Stomach (tissue), 9 donors: ENCODE results near the gene ARID1B. TPM values are rescaled to one million over a fixed set of nuclear protein-coding genes. Genes with fewer than 3 reads are reported as not detected.

ENCODE experiments used
- DNase-seq, 2 donors: peaks; one replicate each; pipeline versions ENCODE4 v3.0.0 to v3.0.0-alpha.2; 2013 to 2019
- H3K27ac ChIP-seq, 5 donors: fragments of 200-600 bp in 4 of 5; sonication (generic) in 4 of 5; one replicate each; pipeline ENCODE4 v1.5.1; 2013 to 2019; ENCODE audit warnings: mild to moderate bottlenecking in 1 of 5, moderate library complexity in 1 of 5
- H3K27me3 ChIP-seq, 3 donors: fragments of 200-600 bp; sonication (generic); one replicate each; pipeline ENCODE4 v1.5.1; 2017 to 2019; ENCODE audit warnings: mixed run types in 1 of 3
- H3K36me3 ChIP-seq, 4 donors: fragments of 200-600 bp; sonication (generic); 1 replicate in 3 of 4; 2 replicates in 1 of 4; pipeline ENCODE4 v1.5.1; 2016 to 2019
- H3K4me1 ChIP-seq, 4 donors: fragments of 200-600 bp; sonication (generic); one replicate each; pipeline ENCODE4 v1.5.1; 2016 to 2019
- H3K4me3 ChIP-seq, 4 donors: fragments of 200-600 bp; sonication (generic) in 3 of 4; one replicate each; pipeline ENCODE4 v1.5.1; 2016 to 2019; ENCODE audit warnings: mild to moderate bottlenecking in 1 of 4
- H3K9me3 ChIP-seq, 4 donors: fragments of 200-600 bp; sonication (generic); one replicate each; pipeline ENCODE4 v1.5.1; 2016 to 2019
- CTCF ChIP-seq, 7 experiments: fragments of 450-650 bp in 4 of 7; fragments of 200-600 bp in 3 of 7; sonication (generic) in 3 of 7; IDR thresholded peaks; one replicate each; pipeline ENCODE4 v1.5.1; 2016 to 2019; ENCODE audit warnings: antibody characterized with exemption in 7 of 7, control low read depth in 2 of 7, mild to moderate bottlenecking in 1 of 7
- EP300 ChIP-seq: sonication (generic); formaldehyde crosslinking; IDR thresholded peaks from one replicate; pipeline ENCODE4 v1.6.1; 2017; ENCODE audit warnings: antibody characterized with exemption
- POLR2A ChIP-seq, 4 donors: fragments of 450-650 bp; IDR thresholded peaks; one replicate each; pipeline ENCODE4 v1.6.1; 2016; ENCODE audit warnings: antibody characterized with exemption in 4 of 4, control low read depth in 2 of 4, mild to moderate bottlenecking in 1 of 4, moderate library complexity in 1 of 4
- POLR2AphosphoS5 ChIP-seq, 3 donors: sonication (generic); formaldehyde crosslinking; IDR thresholded peaks; one replicate each; pipeline ENCODE4 v1.6.1; 2016; ENCODE audit warnings: antibody characterized with exemption in 3 of 3
- WGBS, 5 donors: extraction: QIAGEN DNeasy Blood & Tissue Kit in 3 of 5; methylation state at CpG; one replicate each; pipeline versions ENCODE4 v1.1.5 to v1.1.7; 2013 to 2018; 5-methylcytosine and 5-hydroxymethylcytosine counted together
- intact Hi-C: fragments of 100-400 bp; cut with DNase I; formaldehyde crosslinking; loops from one replicate; pipeline ENCODE4 v1.15.1; 2023; ENCODE audit warnings: low total_unique reads
- polyA plus RNA-seq, 3 donors: library from polyadenylated mRNA; stranded (reverse); fragments of 200-250 nt; gene quantifications; one replicate each; pipeline ENCODE4 v1.2.3, GENCODE V29; 2013
- total RNA-seq, 5 donors: library from RNA; depleted of rRNA; stranded (reverse); fragments of >200 nt; gene quantifications; one replicate each; pipeline versions ENCODE4 v1.1.0 to v1.2.3, GENCODE V29; 2014 to 2016
- donor health status: healthy with polysubstance abuse.
- donor health status: Bipolar disorder and iron deficiency.
- donor health status: healthy.

The ARID1B gene
- total and polyA plus RNA-seq, 8 donors, result 8.8 to 183 (median 48.3) TPM

- Histone ChIP-seq H3K4me3 (no peak overlapping the region), H3K9me3 (no peaks in the 10 kb centered on the region), H3K27me3 (no peaks in the 10 kb centered on the region), H3K4me1 (peaks cover 0 to 16% (median 6%) of the 10 kb centered on the region in 4 donors), H3K27ac (no peak overlapping the region), H3K36me3 (peaks cover 0 to 3% (median 0%) of the 10 kb centered on the region in 4 donors)
- intact Hi-C loops, result no loop called here
- DNase-seq, result no peak
- TF ChIP-seq EP300 (no peak), CTCF (IDR thresholded peaks at IDR 0.05) (no peak), POLR2AphosphoS5 (IDR thresholded peaks at IDR 0.05) (no peak), POLR2A (IDR thresholded peaks at IDR 0.05) (no peak)
- WGBS, 5 donors, result 84 to 89% (median 85%) methylated on average over 10 of the region's 10 CpGs
These were observed 343.5 kb downstream of the ARID1B start for GRCh38 chr6:157120534-157121232.

GRCh38 chr6:157121897-157122296 lies 344.7 kb downstream of the ARID1B start:
- no peak overlapping the region for H3K27ac ChIP-seq
- no peak for DNase-seq
- intact Hi-C loops, result no loop called here
- WGBS, 5 donors, result 92 to 97% (median 96%) methylated on average over 6 of the region's 6 CpGs
- no peak overlapping the region for H3K4me3 ChIP-seq
- no peaks in the 10 kb centered on the region for H3K27me3 ChIP-seq
- H3K9me3 ChIP-seq, result no peaks in the 10 kb centered on the region
- H3K36me3 ChIP-seq, result peaks cover 0 to 3% (median 0%) of the 10 kb centered on the region in 4 donors
- TF ChIP-seq POLR2A (IDR thresholded peaks at IDR 0.05), result no peak
- no peak for TF ChIP-seq EP300
- no peak for TF ChIP-seq CTCF (IDR thresholded peaks at IDR 0.05)
- no peak for TF ChIP-seq POLR2AphosphoS5 (IDR thresholded peaks at IDR 0.05)
- peaks cover 0 to 27% (median 14%) of the 10 kb centered on the region in 4 donors for H3K4me1 ChIP-seq

GRCh38 chr6:157123234-157123633 lies 346.1 kb downstream of the ARID1B start:
- TF ChIP-seq CTCF (IDR thresholded peaks at IDR 0.05) (no peak), EP300 (no peak), POLR2A (IDR thresholded peaks at IDR 0.05) (no peak), POLR2AphosphoS5 (IDR thresholded peaks at IDR 0.05) (no peak)

GRCh38 chr6:157124485-157125254 lies 347.5 kb downstream of the ARID1B start:
- Histone ChIP-seq H3K4me3 (no peak overlapping the region), H3K27ac (no peak overlapping the region), H3K27me3 (no peaks in the 10 kb centered on the region), H3K4me1 (peaks cover 5 to 38% (median 22%) of the 10 kb centered on the region in 4 donors), H3K9me3 (no peaks in the 10 kb centered on the region), H3K36me3 (no peaks in the 10 kb centered on the region)
- no peak for DNase-seq
- 84 to 93% (median 87%) methylated on average over 5 of the region's 5 CpGs for WGBS, 5 donors
- TF ChIP-seq POLR2A (IDR thresholded peaks at IDR 0.05) (no peak), EP300 (no peak), POLR2AphosphoS5 (IDR thresholded peaks at IDR 0.05) (no peak), CTCF (IDR thresholded peaks at IDR 0.05) (no peak)
- intact Hi-C loops, result no loop called here

More at GRCh38 chr6:157123234-157123633, 346.1 kb downstream of the ARID1B start:
- no peak for DNase-seq
- no peaks in the 10 kb centered on the region for H3K36me3 ChIP-seq
- H3K4me1 ChIP-seq, result peaks cover 0 to 24% (median 12%) of the 10 kb centered on the region in 4 donors
- H3K27ac ChIP-seq, result peak overlapping the region in 1 of 5 donors; percentile 9
- no peaks in the 10 kb centered on the region for H3K27me3 ChIP-seq
- intact Hi-C loops, result no loop called here
- WGBS, 5 donors, result 25 to 58% (median 41%) methylated on average over 6 of the region's 6 CpGs
- no peak overlapping the region for H3K4me3 ChIP-seq
- no peaks in the 10 kb centered on the region for H3K9me3 ChIP-seq
